ENCODE data around the gene FPR2.

DNA sequence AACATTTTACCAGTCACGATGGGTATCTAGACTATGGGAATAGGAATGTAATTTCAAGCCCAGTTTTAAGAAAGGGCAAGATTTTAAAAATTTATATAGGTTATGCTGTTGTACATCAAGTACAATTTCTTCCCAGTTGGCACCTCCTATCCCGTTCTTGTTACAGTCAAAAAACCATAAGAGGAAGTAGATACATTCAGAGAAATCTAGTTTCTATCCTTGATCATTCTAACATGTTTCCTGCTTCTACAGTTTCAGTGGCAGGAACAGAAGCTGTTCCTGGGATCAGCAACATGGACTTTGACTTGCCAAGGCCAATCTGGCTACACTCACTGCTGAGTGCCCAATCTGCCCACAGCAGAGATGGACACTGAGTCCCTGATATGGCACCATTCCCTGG lies 19.3 kb downstream of the FPR2 start:
- TF ChIP-seq, protein P1, sequence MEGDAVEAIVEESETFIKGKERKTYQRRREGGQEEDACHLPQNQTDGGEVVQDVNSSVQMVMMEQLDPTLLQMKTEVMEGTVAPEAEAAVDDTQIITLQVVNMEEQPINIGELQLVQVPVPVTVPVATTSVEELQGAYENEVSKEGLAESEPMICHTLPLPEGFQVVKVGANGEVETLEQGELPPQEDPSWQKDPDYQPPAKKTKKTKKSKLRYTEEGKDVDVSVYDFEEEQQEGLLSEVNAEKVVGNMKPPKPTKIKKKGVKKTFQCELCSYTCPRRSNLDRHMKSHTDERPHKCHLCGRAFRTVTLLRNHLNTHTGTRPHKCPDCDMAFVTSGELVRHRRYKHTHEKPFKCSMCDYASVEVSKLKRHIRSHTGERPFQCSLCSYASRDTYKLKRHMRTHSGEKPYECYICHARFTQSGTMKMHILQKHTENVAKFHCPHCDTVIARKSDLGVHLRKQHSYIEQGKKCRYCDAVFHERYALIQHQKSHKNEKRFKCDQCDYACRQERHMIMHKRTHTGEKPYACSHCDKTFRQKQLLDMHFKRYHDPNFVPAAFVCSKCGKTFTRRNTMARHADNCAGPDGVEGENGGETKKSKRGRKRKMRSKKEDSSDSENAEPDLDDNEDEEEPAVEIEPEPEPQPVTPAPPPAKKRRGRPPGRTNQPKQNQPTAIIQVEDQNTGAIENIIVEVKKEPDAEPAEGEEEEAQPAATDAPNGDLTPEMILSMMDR (conservative IDR thresholded peaks at IDR 0.05; ENCODE audit: low read depth in 2 of 2) = no peak
- TF ChIP-seq EZH2 (IDR thresholded peaks at IDR 0.05; ENCODE audit: low read depth, unreplicated experiment) = no peak
- no peak for TF ChIP-seq POLR2AphosphoS5 (IDR thresholded peaks at IDR 0.05; ENCODE audit: low read depth)
- TF ChIP-seq JUNB (IDR thresholded peaks at IDR 0.05; ENCODE audit: unreplicated experiment) = no peak
- TF ChIP-seq, protein P2, sequence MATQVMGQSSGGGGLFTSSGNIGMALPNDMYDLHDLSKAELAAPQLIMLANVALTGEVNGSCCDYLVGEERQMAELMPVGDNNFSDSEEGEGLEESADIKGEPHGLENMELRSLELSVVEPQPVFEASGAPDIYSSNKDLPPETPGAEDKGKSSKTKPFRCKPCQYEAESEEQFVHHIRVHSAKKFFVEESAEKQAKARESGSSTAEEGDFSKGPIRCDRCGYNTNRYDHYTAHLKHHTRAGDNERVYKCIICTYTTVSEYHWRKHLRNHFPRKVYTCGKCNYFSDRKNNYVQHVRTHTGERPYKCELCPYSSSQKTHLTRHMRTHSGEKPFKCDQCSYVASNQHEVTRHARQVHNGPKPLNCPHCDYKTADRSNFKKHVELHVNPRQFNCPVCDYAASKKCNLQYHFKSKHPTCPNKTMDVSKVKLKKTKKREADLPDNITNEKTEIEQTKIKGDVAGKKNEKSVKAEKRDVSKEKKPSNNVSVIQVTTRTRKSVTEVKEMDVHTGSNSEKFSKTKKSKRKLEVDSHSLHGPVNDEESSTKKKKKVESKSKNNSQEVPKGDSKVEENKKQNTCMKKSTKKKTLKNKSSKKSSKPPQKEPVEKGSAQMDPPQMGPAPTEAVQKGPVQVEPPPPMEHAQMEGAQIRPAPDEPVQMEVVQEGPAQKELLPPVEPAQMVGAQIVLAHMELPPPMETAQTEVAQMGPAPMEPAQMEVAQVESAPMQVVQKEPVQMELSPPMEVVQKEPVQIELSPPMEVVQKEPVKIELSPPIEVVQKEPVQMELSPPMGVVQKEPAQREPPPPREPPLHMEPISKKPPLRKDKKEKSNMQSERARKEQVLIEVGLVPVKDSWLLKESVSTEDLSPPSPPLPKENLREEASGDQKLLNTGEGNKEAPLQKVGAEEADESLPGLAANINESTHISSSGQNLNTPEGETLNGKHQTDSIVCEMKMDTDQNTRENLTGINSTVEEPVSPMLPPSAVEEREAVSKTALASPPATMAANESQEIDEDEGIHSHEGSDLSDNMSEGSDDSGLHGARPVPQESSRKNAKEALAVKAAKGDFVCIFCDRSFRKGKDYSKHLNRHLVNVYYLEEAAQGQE (IDR thresholded peaks at IDR 0.05; ENCODE audit: unreplicated experiment) = no peak
- TF ChIP-seq CREB1 (CRISPR knock-in tag; IDR thresholded peaks at IDR 0.05; ENCODE audit: low read depth) = no peak
- no peak for TF ChIP-seq EZH2phosphoT487 (IDR thresholded peaks at IDR 0.05; ENCODE audit: unreplicated experiment)
- TF ChIP-seq, protein P3, sequence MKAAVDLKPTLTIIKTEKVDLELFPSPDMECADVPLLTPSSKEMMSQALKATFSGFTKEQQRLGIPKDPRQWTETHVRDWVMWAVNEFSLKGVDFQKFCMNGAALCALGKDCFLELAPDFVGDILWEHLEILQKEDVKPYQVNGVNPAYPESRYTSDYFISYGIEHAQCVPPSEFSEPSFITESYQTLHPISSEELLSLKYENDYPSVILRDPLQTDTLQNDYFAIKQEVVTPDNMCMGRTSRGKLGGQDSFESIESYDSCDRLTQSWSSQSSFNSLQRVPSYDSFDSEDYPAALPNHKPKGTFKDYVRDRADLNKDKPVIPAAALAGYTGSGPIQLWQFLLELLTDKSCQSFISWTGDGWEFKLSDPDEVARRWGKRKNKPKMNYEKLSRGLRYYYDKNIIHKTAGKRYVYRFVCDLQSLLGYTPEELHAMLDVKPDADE (IDR thresholded peaks at IDR 0.05) = no peak
- TF ChIP-seq NANOG (IDR thresholded peaks at IDR 0.05; ENCODE audit: borderline replicate concordance) = no peak
- TF ChIP-seq, protein P4, sequence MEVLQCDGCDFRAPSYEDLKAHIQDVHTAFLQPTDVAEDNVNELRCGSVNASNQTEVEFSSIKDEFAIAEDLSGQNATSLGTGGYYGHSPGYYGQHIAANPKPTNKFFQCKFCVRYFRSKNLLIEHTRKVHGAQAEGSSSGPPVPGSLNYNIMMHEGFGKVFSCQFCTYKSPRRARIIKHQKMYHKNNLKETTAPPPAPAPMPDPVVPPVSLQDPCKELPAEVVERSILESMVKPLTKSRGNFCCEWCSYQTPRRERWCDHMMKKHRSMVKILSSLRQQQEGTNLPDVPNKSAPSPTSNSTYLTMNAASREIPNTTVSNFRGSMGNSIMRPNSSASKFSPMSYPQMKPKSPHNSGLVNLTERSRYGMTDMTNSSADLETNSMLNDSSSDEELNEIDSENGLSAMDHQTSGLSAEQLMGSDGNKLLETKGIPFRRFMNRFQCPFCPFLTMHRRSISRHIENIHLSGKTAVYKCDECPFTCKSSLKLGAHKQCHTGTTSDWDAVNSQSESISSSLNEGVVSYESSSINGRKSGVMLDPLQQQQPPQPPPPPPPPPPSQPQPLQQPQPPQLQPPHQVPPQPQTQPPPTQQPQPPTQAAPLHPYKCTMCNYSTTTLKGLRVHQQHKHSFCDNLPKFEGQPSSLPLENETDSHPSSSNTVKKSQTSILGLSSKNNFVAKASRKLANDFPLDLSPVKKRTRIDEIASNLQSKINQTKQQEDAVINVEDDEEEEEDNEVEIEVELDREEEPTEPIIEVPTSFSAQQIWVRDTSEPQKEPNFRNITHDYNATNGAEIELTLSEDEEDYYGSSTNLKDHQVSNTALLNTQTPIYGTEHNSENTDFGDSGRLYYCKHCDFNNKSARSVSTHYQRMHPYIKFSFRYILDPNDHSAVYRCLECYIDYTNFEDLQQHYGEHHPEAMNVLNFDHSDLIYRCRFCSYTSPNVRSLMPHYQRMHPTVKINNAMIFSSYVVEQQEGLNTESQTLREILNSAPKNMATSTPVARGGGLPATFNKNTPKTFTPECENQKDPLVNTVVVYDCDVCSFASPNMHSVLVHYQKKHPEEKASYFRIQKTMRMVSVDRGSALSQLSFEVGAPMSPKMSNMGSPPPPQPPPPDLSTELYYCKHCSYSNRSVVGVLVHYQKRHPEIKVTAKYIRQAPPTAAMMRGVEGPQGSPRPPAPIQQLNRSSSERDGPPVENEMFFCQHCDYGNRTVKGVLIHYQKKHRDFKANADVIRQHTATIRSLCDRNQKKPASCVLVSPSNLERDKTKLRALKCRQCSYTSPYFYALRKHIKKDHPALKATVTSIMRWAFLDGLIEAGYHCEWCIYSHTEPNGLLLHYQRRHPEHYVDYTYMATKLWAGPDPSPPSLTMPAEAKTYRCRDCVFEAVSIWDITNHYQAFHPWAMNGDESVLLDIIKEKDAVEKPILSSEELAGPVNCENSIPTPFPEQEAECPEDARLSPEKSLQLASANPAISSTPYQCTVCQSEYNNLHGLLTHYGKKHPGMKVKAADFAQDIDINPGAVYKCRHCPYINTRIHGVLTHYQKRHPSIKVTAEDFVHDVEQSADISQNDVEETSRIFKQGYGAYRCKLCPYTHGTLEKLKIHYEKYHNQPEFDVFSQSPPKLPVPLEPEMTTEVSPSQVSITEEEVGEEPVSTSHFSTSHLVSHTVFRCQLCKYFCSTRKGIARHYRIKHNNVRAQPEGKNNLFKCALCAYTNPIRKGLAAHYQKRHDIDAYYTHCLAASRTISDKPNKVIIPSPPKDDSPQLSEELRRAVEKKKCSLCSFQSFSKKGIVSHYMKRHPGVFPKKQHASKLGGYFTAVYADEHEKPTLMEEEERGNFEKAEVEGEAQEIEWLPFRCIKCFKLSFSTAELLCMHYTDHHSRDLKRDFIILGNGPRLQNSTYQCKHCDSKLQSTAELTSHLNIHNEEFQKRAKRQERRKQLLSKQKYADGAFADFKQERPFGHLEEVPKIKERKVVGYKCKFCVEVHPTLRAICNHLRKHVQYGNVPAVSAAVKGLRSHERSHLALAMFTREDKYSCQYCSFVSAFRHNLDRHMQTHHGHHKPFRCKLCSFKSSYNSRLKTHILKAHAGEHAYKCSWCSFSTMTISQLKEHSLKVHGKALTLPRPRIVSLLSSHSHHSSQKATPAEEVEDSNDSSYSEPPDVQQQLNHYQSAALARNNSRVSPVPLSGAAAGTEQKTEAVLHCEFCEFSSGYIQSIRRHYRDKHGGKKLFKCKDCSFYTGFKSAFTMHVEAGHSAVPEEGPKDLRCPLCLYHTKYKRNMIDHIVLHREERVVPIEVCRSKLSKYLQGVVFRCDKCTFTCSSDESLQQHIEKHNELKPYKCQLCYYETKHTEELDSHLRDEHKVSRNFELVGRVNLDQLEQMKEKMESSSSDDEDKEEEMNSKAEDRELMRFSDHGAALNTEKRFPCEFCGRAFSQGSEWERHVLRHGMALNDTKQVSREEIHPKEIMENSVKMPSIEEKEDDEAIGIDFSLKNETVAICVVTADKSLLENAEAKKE (CRISPR knock-in tag; IDR thresholded peaks at IDR 0.05) = no peak
